ENCODE results near the gene AZU1.

GRCh38 chr19:840519-841206 lies 13.0 kb downstream of the AZU1 start, which contains the start of gene PRTN3:
- no peak for TF ChIP-seq CTCF (IDR thresholded peaks at IDR 0.05)
- TF ChIP-seq POLR2A (IDR thresholded peaks at IDR 0.05), result no peak

All from thyroid gland (tissue), 4 donors.